PFSK-1 (cell line): ENCODE data around the gene STAC3.
A peak's percentile ranks its signal among the peaks of the same experiment; 100 is the strongest.

Experiments
- FOXP2 ChIP-seq: optimal IDR thresholded peaks from 2 replicates; pipeline ENCODE3; 2011; ENCODE audit warnings: borderline replicate concordance, control low read depth, inconsistent platforms; ENCODE audit not compliant: insufficient read depth; ENCODE audit errors: extremely low read length, extremely low read depth
- POLR2AphosphoS5 ChIP-seq: IDR thresholded peaks from 2 replicates; pipeline ENCODE4 v1.6.1; 2012; ENCODE audit warnings: low read depth, mild to moderate bottlenecking, control low read depth, low read length, moderate library complexity
- SIN3A ChIP-seq: IDR thresholded peaks from 2 replicates; pipeline ENCODE4 v1.6.1; 2012; ENCODE audit warnings: mild to moderate bottlenecking, low read length, moderate library complexity, borderline replicate concordance; ENCODE audit not compliant: insufficient read depth
- TAF1 ChIP-seq: IDR thresholded peaks from 2 replicates; pipeline ENCODE4 v1.6.1; 2012; ENCODE audit warnings: low read length, control low read depth, borderline replicate concordance; ENCODE audit not compliant: insufficient read depth
- TF ChIP-seq, protein P1 (sequence below), 2 experiments: IDR thresholded peaks; 2 replicates each; pipeline versions ENCODE4 v1.6.1 to v1.8.0; 2011 to 2012; ENCODE audit warnings: low read depth in 2 of 2, low read length in 2 of 2, control low read depth in 1 of 2, inconsistent platforms in 1 of 2, mild to moderate bottlenecking in 1 of 2, moderate library complexity in 1 of 2; ENCODE audit not compliant: insufficient read depth in 1 of 2

STAC3 gene

GRCh38 chr12:57234233-57234570, 16.8 kb downstream of the STAC3 start:
- TF ChIP-seq TAF1 (no peak), POLR2AphosphoS5 (no peak), FOXP2 (no peak), SIN3A (no peak)
- TF ChIP-seq, protein P1, sequence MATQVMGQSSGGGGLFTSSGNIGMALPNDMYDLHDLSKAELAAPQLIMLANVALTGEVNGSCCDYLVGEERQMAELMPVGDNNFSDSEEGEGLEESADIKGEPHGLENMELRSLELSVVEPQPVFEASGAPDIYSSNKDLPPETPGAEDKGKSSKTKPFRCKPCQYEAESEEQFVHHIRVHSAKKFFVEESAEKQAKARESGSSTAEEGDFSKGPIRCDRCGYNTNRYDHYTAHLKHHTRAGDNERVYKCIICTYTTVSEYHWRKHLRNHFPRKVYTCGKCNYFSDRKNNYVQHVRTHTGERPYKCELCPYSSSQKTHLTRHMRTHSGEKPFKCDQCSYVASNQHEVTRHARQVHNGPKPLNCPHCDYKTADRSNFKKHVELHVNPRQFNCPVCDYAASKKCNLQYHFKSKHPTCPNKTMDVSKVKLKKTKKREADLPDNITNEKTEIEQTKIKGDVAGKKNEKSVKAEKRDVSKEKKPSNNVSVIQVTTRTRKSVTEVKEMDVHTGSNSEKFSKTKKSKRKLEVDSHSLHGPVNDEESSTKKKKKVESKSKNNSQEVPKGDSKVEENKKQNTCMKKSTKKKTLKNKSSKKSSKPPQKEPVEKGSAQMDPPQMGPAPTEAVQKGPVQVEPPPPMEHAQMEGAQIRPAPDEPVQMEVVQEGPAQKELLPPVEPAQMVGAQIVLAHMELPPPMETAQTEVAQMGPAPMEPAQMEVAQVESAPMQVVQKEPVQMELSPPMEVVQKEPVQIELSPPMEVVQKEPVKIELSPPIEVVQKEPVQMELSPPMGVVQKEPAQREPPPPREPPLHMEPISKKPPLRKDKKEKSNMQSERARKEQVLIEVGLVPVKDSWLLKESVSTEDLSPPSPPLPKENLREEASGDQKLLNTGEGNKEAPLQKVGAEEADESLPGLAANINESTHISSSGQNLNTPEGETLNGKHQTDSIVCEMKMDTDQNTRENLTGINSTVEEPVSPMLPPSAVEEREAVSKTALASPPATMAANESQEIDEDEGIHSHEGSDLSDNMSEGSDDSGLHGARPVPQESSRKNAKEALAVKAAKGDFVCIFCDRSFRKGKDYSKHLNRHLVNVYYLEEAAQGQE (IDR thresholded peaks at IDR 0.05; ENCODE audit: insufficient read depth in 1 of 2, low read depth in 2 of 2, low read length in 2 of 2) = no peak

DNA sequence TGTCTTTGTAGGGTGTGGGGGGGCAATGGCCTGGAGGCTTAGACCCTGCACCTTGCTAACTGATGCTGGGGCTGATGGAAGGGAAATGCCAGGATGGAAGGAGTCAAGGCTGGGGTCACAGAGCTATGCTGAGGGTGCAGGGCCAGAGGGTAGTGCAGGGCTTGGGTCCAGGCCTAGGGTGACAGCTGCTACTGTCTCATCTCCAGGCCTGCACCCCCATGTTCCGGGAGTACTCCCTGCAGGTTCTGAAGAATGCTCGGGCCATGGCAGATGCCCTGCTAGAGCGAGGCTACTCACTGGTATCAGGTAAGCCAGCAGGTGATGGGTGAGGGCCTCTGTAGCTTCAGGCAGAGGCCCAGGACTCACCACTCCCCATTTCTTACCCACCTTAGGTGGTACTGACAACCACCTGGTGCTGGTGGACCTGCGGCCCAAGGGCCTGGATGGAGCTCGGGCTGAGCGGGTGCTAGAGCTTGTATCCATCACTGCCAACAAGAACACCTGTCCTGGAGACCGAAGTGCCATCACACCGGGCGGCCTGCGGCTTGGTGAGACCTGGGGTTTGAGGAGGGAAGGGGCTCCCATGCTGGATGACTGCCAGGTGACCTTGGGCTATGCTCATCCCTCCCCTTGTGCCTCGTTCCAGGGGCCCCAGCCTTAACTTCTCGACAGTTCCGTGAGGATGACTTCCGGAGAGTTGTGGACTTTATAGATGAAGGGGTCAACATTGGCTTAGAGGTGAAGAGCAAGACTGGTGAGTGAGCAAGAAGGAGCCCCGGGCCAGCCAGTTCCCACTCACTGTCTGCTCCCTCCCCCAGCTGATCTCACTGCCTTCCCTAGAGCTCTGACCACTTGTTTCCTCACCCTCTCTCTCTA, 17.4 kb downstream of the STAC3 start:
- no peak for TF ChIP-seq FOXP2
- TF ChIP-seq POLR2AphosphoS5 = 0 out of 2 replicates have a peak, but pooled peaks have one; percentile 20

GRCh38 chr12:57232156-57232756, 18.7 kb downstream of the STAC3 start:
- TF ChIP-seq POLR2AphosphoS5 = peak; percentile 9; the same call in 1 of the 2 replicates
- no peak for TF ChIP-seq FOXP2

- TF ChIP-seq FOXP2 (no peak), TAF1 (no peak), POLR2AphosphoS5 (no peak), SIN3A (no peak)
- TF ChIP-seq, protein P1 (IDR thresholded peaks at IDR 0.05; ENCODE audit: insufficient read depth in 1 of 2, low read depth in 2 of 2, low read length in 2 of 2) = no peak
Observed at GRCh38 chr12:57231276-57232021, 19.5 kb downstream of the STAC3 start.

DNA sequence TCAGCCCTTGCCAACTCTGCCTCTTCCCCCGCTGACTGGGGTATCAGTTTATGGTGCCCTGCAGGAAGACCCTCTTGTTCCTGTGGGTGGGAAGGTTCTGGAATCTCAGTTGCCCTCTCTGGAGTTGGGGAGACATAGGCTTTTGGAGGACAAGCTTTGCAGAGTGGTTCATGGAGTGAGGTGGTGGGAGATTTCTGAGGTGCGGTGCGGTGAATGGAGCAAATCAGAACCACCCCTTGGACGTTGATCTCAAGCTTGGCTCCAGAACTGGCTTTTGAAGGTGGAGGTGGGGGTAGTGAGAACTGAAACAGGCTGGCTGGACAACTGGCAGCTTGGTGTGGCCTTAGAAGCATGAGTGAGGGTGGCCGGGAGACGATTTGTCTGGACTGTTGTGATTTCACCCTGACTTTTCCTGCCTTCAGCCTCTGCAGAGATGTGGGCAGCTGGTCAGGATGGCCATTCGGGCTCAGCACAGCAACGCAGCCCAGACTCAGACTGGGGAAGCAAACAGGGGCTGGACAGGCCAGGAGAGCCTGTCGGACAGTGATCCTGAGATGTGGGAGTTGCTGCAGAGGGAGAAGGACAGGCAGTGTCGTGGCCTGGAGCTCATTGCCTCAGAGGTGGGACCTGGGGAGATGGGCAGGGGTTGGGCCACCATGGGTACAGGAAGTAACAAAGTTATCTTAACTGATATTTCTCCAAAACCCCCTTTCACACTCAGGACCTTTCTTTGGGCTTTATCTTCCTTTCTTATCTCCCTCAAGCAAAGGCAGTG, 20.4 kb downstream of the STAC3 start:
- TF ChIP-seq TAF1 (no peak), POLR2AphosphoS5 (peak; percentile 36)

DNA sequence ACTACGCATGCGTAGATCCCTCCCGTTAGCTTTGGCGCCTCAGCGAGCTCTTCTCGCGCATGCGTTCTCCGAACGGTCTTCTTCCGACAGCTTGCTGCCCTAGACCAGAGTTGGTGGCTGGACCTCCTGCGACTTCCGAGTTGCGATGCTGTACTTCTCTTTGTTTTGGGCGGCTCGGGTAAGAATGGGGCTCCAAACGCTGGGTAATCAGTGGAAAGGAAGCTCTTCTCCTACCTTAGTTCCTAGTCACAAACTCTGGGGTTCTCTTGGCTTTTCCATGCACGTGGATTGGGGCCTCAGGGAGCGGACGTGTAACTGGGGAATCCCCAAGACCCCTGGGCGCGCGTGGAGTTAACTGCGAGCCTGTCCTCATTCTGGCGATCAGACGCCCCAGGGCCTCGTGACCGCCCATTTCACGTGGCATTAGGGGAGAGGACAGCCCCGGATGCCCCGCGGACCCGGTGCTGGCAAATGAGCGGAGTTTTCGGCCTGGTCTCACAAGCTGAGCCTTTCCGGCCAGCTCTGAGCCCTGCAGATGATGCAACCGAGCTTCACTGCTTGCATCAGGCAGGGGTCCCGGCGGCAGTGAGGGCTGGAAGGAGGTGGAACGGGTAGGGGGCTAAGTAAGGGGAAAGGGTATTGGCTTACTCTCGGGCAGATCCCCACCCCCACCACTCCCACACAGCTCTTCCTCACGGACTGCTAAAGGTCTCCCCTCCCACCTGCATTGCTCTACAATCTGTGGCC, 21.2 kb downstream of the STAC3 start, which contains the start of gene SHMT2:
Gene SHMT2 (plus strand): TSS at position 78 of the 747 bp plus-strand sequence. CDS start 68 bp downstream, at position 146.
- TF ChIP-seq FOXP2 (no peak), POLR2AphosphoS5 (peak; percentile 85), SIN3A (0 out of 2 replicates have a peak, but pooled peaks have one; percentile 1), TAF1 (peak; percentile 69; the same call in 1 of the 2 replicates)
- TF ChIP-seq, protein P1 (IDR thresholded peaks at IDR 0.05; ENCODE audit: insufficient read depth in 1 of 2, low read depth in 2 of 2, low read length in 2 of 2) = no peak
